Activated CD4-positive, CD25-positive, alpha-beta regulatory T cell treated with anti-CD3 and anti-CD28 coated beads, Interleukin-2, amount 50 U/mL, for 72 hours (primary cell): Measurements from ENCODE around the gene MAP4K4.

ENCODE experiments used
- DNase-seq: peaks from one replicate; pipeline ENCODE4 v3.0.0; 2021

Gene MAP4K4

GRCh38 chr2:101693991-101694588 is 3.4 kb upstream of the MAP4K4 start:
- no peak for DNase-seq

DNA sequence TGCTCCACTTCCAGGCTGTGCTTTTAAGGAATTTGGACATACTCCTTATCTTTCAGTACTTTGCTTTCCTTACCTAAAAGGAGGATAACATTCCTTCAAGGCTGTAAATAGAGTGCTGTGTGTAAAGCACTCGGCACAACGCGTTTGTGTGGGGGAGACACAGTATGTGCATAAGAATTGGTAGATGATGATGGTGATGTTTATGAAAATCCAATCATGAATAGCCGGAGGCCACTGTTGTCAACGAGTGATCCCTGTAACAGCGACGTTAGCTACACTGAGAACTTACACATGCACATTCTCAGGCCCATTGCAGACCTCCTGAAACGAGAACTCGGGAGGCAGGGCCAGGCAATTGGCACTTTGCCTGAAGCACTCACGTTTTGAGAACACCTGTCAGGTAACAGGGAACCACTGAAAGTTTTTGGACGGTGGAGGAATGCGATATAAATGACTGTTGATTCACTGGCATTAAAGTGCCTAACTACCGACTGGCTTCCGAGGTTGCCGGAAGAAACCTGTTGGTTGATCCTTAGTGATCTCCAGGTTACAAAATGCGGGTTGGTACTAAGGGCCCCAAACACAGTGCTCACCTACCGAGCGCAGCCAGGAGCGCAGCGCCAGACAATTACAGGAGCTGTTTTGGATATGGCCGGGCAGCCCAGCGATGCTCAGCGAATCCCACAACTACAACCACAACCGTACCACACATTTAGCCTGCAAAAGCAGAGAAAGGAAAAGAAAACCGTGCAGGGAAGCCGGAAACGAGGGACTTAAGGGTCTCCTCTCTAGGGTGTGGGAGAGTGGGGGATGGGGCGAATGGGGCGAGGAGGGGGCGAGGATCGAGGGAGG is 1.0 kb upstream of the MAP4K4 start:
- no peak for DNase-seq

DNA sequence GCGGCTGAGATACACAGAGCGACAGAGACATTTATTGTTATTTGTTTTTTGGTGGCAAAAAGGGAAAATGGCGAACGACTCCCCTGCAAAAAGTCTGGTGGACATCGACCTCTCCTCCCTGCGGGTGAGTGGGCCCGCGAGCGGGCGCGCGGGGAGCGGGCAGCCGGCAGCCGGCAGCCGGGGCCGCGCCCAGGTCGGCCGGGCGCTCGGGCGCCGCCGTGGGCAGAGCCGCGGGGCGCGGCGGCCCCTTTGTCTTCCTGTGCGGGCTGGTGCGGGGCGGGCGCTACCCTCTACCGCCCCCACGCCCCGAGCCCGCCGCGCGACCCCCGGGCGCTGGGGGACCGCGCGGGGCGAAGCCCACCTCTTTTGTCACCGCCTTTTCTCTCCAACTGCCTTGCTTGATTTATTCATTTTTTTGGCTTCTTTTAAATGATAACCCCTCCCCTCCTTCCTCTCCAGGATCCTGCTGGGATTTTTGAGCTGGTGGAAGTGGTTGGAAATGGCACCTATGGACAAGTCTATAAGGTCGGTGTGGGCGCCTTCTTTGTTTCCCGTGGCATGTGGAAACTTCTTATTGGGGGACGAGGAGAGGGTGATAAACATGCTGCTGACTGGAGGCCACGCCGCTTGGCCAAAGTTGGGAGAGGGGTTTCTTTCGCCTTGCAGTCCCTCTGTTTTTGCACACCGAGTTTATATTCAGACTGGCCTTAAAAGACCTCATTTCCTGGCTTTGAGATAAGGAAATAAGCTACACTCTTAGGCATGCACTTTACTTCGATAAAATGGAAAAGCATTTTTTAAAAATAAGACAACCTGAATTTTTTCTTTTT is 722 bp downstream of the MAP4K4 start:
- peak; percentile 57 for DNase-seq

DNA sequence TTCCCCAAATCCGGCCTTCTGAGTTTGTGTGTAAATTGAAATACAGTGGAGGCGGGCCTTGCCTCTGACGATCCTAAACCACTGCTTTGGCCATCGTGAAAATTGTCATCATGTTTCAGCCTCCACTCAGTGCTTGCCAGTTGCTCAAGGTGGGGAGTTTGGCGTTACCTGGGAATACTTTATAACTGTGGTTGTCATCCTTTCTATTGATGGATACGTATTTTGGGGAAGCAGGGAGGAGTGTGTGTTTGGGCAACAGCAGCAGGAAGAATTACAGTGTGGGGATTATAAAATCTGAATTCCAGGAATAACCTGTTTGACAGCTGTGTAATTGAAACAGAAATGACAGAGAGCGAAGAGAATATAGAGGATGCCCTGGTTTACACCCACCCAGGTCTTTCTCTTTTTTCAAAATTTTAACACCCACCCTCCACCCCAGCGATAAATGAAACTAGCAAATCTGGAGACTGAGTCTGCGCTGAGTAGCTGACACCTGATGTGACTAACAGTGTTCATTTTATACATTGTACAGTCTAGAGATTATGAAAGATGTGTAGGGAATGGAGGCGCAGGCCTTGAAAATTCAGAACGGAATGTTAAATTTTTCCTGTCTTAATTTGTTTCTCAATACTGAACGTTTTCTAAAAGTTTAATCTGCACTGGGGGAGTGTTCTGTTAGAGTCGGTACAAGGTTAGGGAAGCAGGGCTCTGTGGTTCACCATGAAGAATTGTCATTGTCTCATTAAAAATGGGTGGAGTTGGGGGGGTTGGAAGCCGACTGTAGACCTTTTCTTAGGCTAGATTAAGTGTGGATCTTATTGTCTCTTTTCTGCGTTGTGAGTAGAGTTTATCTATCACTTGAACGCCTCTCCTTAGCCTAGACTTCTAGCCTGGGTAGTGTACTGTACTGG is 1.6 kb downstream of the MAP4K4 start:
- no peak for DNase-seq

- no peak for DNase-seq
Observed at GRCh38 chr2:101699755-101700461, 2.4 kb downstream of the MAP4K4 start.

GRCh38 chr2:101704046-101704466 is 6.5 kb downstream of the MAP4K4 start:
- no peak for DNase-seq

DNA sequence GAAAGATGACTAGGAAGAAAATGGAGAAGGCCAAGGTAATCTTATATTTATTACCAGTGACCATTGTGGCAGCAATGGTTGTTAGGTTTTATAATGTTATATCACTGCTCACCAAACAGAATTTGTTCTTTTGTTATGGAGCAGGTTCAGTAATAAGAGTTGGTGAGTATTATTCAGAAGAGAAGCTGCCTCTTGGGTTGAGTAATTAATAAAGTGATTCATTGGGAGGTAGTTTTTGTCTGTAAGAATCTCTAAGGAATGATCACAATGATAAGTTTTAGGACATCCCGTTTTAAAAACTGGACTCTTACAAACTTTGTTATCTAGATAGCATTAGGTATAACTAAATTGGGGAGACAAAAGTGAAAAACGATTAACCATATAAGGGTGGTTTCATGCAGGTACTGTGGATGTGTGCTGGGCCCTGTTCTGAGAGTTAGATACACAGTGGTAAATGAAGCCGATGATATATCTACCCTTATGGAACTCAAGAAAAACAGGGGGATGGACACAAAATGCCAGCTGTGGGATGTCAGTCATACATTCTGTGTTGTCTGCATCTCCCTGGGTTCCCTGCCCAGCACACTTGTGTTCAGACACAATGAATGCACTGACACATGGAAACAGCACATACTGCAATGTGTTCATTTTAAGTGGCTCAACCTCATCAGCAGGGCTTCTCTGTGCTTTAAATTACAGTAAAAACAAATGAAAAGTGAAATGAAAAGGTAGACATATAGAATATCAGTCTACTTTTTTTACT is 7.5 kb downstream of the MAP4K4 start:
- no peak for DNase-seq

- no peak for DNase-seq
Observed at GRCh38 chr2:101706121-101706818, 8.8 kb downstream of the MAP4K4 start.

GRCh38 chr2:101706819-101707177 is 9.3 kb downstream of the MAP4K4 start:
- no peak for DNase-seq

- DNase-seq, result no peak
Observed at GRCh38 chr2:101710036-101710435, 12.5 kb downstream of the MAP4K4 start.

DNA sequence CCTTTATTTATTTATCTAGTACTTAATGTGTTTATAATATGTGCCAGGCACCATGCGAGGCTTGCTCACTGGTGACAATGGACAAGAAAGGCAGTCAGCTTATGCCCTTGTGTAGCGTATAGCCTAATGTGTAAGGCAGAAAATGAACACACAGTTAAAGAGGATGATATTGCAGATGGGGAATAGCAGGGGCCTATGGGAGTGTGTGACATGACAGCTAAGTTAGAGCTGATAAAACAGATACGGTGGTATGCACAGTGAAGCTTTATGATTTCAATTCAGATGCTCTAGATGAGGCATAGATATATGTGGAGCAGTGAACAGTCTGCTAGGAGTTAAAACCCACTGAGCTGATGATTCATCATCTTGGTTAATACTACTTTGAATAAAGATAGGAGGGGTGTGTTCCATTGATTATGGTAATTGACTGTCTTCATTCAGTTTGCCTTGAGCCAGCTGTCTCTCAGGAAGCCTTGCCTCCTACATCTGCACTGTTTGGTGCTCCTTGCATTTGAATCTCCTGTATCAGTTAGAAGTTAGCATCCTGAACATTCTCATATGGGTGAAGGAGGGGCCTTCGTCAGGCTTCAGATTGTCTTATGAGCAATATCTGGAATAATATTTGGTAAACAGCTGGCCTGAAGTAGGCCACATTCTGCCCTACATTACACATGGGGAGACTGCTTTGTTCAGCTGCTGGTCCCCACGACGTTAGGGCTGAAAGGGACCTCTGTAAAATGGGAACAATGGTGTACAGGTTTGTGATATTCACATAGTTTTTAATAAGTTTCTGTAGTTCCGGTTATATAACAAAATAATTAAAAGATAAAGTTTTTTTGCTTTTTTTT is 13.2 kb downstream of the MAP4K4 start:
- DNase-seq, result no peak

DNA sequence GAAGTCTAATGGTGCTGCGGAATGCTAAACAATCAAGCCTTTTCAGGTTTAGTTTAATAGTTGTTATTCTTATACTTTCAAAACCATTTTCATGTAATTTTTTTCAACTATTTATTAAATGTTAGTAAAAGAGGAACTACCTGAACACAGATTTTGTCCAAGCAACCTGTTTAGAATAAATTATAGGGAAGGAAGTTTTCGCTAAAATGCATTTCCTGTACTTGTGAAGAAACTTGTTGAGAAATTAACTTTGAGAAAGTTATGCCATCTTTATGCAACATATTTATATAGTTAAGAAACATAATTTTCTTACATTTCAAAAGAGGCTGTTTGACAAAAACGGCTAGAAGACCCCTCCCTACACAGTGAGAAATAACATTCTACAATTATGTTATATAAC is 16.6 kb downstream of the MAP4K4 start:
- no peak for DNase-seq

DNA sequence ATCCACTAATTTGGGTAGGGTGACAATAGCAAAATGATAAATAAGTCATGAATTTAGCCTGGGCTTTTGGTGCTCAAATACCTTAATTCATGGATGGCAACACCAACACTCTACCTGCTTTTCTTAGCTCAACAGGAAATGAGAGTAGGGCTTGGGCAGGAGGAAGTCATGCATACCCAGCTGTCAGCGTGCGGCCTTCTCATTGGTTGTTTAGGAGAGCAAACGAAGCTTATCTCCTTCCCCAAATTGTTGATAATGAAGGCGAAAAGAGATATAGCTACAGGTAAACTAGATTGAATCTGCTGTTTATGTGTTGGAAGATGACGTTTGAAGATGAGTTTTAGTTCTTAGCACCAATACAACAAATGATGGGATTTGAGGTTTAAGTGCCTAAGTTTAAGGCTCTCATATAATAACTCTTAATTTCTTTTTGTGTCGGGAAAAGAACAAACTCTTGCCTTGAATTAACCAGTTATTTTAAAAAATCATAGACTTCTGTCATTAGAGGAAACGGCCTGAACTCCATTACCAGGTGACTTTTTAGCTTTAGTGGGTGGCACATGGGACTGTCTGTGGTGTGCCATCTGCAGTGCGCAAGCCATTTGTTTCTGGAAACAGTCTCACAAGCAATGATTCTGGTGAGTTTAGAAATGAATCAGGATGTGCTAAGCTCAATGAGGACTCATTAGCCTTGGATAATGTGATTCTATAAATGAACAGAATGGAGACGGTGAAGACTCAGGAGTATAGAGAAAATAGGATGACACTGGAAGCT is 19.8 kb downstream of the MAP4K4 start:
- DNase-seq, result no peak

GRCh38 chr2:101718479-101718878 is 21.0 kb downstream of the MAP4K4 start:
- DNase-seq, result no peak

DNA sequence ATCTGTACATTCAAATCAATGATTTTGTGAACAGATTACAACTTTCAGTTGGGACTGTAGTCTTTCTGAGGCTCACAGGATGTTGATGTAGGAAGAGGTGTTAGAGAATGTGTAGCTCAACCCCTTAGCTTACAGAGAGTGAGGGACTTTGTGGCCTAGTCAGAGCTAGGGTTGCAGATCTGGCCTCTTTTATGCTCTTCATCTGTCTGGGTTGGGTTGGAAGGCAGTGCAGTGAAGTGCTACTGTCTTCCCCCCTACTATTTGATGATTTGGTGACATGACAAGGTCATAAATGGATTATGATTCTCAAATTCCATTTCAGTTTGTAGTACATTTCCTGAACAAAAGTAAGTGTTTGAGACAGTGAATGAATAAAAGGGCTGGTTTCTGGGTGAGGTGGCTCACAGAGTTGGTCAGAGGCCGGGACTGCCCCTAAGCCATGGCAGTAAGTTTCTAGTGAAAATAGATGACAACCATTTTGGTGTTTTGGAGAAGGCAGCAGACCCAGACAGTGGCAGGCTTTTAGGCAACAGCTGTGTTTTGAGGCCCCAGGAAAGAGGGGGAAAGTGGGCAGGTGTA is 21.6 kb downstream of the MAP4K4 start:
- peak; percentile 52 for DNase-seq

DNA sequence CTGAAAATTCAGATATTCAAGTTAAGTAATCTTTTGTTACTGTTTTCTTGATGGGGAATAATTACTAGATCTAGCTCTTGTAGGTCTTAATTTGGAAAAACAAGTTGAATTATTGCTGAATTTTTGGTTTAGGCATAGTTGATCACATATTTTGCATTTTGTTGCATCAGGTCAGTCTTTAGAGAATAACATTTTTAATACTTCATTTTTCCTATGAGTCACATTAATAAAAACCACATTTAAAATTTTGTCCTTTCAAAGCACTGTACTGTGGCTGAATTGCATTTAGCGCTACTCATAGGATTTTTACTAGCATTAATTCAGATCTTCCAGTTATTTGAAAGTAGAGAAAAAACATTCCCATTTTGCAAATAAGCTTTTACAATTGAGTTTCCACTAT is 23.2 kb downstream of the MAP4K4 start:
- DNase-seq, result no peak

GRCh38 chr2:101722864-101723263 is 25.4 kb downstream of the MAP4K4 start:
- DNase-seq, result no peak

DNA sequence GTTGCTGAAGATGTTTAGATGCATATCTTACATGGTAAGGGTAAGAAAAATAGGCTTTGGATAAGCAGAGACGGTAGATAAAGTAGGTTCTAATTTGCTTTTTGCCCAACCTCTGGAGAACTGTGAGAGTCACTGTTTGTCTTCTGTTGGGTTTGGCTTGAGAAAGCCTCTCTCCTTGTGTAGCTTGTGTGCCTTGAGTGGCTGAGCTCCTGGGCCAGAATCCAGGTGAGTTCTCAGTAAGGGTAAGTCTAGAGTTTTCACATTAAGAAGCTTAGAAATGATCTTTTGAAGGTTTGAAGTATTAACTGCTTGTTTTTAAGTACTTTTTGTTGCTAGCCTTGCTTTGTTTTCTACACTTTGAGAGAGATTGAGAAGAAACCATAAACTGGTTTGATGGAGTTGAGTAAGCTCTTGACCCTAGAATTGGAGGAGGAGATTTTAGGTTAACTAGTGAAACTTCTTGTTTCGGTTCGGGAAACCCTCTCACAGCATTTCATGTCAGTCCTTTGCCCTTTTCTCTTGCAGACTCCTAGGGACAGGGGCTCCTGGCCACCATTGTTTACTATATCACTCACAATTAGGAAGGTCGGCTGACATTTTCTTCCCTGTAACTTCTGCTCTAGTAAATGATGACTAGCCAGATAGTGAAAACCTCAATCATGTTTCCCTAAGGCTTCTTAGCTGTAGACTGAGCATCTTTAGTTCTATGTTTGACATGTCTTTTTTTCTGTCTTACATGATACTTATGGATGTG is 26.0 kb downstream of the MAP4K4 start:
- DNase-seq, result no peak
